K562 (cell line): ENCODE measurements around the gene TMF1. TPM values are rescaled to one million over a fixed set of nuclear protein-coding genes. Genes with fewer than 3 reads are reported as not detected.

Experiments
- CHD1 ChIP-seq: fragments of 200-600 bp; sonication (generic); IDR thresholded peaks from one replicate; pipeline ENCODE4 v1.6.1; 2012; ENCODE audit warnings: mild to moderate bottlenecking, moderate library complexity, low read length, inconsistent platforms
- EZH2 ChIP-seq: IDR thresholded peaks from 2 replicates; pipeline ENCODE4 v1.6.1; 2012; ENCODE audit warnings: low read depth, mild to moderate bottlenecking, inconsistent platforms, low read length, borderline replicate concordance
- FOXM1 ChIP-seq, 2 experiments: fragments of 450-650 bp in 1 of 2; sonication (generic) in 1 of 2; formaldehyde crosslinking in 1 of 2; IDR thresholded peaks; 2 replicates each; pipeline versions ENCODE4 v1.6.1 to v1.9.0; 2017 to 2022; ENCODE audit warnings: low read depth in 2 of 2, mild to moderate bottlenecking in 2 of 2, missing genetic modification reagents in 1 of 2, moderate library complexity in 1 of 2
- KDM5B ChIP-seq: fragments of 200-600 bp; sonication (generic); IDR thresholded peaks from 2 replicates; pipeline ENCODE4 v1.6.1; 2012; ENCODE audit warnings: low read depth, mild to moderate bottlenecking, moderate library complexity, low read length, control low read depth, inconsistent platforms; ENCODE audit not compliant: insufficient replicate concordance
- KLF1 ChIP-seq: fragments of 450-650 bp; IDR thresholded peaks from 2 replicates; pipeline ENCODE4 v1.6.1; 2016; ENCODE audit warnings: missing genetic modification characterization, missing compliant biosample characterization
- NUFIP1 ChIP-seq: fragments of 450-650 bp; IDR thresholded peaks from 2 replicates; pipeline ENCODE4 v1.6.1; 2018; ENCODE audit not compliant: partially characterized antibody
- PCBP1 ChIP-seq: fragments of 200-400 bp; formaldehyde crosslinking; IDR thresholded peaks from 2 replicates; pipeline ENCODE4 v1.6.1; 2018; ENCODE audit warnings: mild to moderate bottlenecking, low read depth, low read length; ENCODE audit not compliant: poor library complexity, severe bottlenecking
- RAD21 ChIP-seq, 2 experiments: fragments of 250-450 bp in 1 of 2; fragments of 450-650 bp in 1 of 2; sonication (Bioruptor Pico) in 1 of 2; formaldehyde crosslinking in 1 of 2; IDR thresholded peaks in 1 of 2; conservative IDR thresholded peaks in 1 of 2; 2 replicates each; pipeline versions ENCODE4 v1.4.0 to v1.8.0; 2020 to 2022; ENCODE audit warnings: mild to moderate bottlenecking in 2 of 2, moderate library complexity in 1 of 2
- RBFOX2 ChIP-seq: fragments of 200-400 bp; formaldehyde crosslinking; IDR thresholded peaks from 2 replicates; pipeline ENCODE4 v1.6.1; 2017; ENCODE audit warnings: low read depth, mild to moderate bottlenecking, low read length, moderate library complexity
- ZKSCAN1 ChIP-seq: fragments of 150-350 bp; IDR thresholded peaks from 2 replicates; pipeline ENCODE4 v1.6.1; 2016; ENCODE audit warnings: low read depth, low read length
- polyA plus RNA-seq, 8 experiments: library from polyadenylated mRNA; depleted of rRNA in 4 of 8; stranded (reverse) in 5 of 8; unstranded in 3 of 8; fragments of >200 nt; fragmentation: Nextera tagmentation in 2 of 8; fragmentation: Illumina TruSeq in 1 of 8; extraction: Ambion mirVana in 2 of 8; extraction: Trizol in 1 of 8; gene quantifications; 2 replicates each; pipeline versions ENCODE4 v1.2.1 to v1.2.3, GENCODE V29; 2011 to 2014; ENCODE audit warnings: inconsistent platforms in 1 of 8, missing spikeins in 1 of 8
- total RNA-seq, 7 experiments: library from RNA; depleted of rRNA in 6 of 7; stranded (reverse); fragments of >200 nt in 6 of 7; fragmentation: Illumina TruSeq in 2 of 7; extraction: Trizol in 2 of 7; gene quantifications; 2 replicates each; pipeline versions ENCODE4 v1.2.1 to v1.2.3, GENCODE V29; 2011 to 2021; ENCODE audit warnings: low replicate concordance in 1 of 7
- TF ChIP-seq, protein P1 (sequence below): IDR thresholded peaks from 2 replicates; pipeline ENCODE4 v1.6.1; 2011; ENCODE audit warnings: borderline replicate concordance, low read depth, mild to moderate bottlenecking, moderate library complexity, low read length; ENCODE audit not compliant: insufficient read depth, poor library complexity, severe bottlenecking
- TF ChIP-seq, protein P2 (sequence below): fragments of 450-650 bp; IDR thresholded peaks from 2 replicates; pipeline ENCODE4 v1.7.0; 2016; ENCODE audit warnings: borderline replicate concordance
- TF ChIP-seq, protein P3 (sequence below): fragments of 450-650 bp; IDR thresholded peaks from 2 replicates; pipeline ENCODE4 v1.6.1; 2014; ENCODE audit warnings: low read depth, mild to moderate bottlenecking, moderate library complexity, borderline replicate concordance
- TF ChIP-seq, protein P4 (sequence below): sonication (generic); formaldehyde crosslinking; IDR thresholded peaks from 2 replicates; pipeline ENCODE4 v1.8.0; 2023; ENCODE audit warnings: mild to moderate bottlenecking, missing genetic modification reagents

The TMF1 gene
- total and polyA plus RNA-seq, 9 of the 15 experiments (the other 6 are each of a cell fraction or from before 2014, with no cell fraction given), result 3.1 to 13.9 (median 10.3) TPM

DNA sequence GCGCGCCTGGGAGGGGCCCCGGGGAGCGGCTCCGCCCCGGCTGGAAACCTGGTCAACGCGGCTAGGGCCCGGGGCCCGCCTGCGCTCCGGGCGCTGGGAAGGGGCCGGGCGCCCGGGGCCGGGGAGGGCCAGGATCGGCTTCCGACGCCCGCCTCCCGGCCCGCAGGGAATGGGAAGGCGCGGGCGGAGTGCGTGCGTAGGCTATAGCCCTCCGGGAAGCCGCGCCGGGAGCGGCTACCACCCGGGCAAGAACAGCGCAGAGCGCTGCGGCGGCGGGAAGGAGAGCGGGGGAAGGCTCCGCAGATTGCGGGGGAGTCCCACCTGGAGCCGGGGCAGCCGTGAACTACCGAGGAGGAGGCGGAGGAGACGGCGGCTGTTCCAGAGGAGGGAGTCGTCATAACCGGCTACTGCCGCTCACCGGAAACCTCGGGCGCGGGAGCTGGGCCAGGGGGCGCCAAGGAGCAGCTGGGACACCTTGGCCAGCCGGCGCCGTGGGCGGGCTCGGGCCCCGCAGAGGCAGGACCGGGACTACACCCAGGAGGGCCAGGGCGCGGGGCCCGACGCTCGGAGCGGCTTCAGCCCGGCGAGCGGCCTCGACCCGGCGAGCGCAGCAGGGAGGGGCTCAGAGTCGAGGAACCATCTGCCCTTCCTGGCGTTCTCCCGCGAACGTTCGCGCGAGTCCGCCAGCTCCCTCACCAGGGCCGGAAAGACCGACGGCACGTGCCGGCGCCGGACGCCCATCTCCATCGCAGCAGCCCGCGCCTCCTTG, 38.7 kb downstream of the TMF1 start, which contains the start of gene EOGT (continued):
- TF ChIP-seq, protein P1, sequence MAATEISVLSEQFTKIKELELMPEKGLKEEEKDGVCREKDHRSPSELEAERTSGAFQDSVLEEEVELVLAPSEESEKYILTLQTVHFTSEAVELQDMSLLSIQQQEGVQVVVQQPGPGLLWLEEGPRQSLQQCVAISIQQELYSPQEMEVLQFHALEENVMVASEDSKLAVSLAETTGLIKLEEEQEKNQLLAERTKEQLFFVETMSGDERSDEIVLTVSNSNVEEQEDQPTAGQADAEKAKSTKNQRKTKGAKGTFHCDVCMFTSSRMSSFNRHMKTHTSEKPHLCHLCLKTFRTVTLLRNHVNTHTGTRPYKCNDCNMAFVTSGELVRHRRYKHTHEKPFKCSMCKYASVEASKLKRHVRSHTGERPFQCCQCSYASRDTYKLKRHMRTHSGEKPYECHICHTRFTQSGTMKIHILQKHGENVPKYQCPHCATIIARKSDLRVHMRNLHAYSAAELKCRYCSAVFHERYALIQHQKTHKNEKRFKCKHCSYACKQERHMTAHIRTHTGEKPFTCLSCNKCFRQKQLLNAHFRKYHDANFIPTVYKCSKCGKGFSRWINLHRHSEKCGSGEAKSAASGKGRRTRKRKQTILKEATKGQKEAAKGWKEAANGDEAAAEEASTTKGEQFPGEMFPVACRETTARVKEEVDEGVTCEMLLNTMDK, result peak; percentile 66
- TF ChIP-seq FOXM1 (IDR thresholded peaks at IDR 0.05; ENCODE audit: low read depth) (no peak), FOXM1 (CRISPR knock-in tag; IDR thresholded peaks at IDR 0.05; ENCODE audit: low read depth) (no peak), EZH2 (no peak), CHD1 (no peak), RAD21 (CRISPR knock-in tag; conservative IDR thresholded peaks at IDR 0.05 in 1 of 2, IDR thresholded peaks at IDR 0.05 in 1 of 2) (peak; percentile 20 to 23; a peak in 3 of 4 replicates), KLF1 (tag) (peak; percentile 66; the same call in 1 of the 2 replicates), NUFIP1 (no peak), ZKSCAN1 (no peak), RBFOX2 (peak; percentile 92), PCBP1 (peak; percentile 27), KDM5B (peak; percentile 54)
- TF ChIP-seq, protein P2, sequence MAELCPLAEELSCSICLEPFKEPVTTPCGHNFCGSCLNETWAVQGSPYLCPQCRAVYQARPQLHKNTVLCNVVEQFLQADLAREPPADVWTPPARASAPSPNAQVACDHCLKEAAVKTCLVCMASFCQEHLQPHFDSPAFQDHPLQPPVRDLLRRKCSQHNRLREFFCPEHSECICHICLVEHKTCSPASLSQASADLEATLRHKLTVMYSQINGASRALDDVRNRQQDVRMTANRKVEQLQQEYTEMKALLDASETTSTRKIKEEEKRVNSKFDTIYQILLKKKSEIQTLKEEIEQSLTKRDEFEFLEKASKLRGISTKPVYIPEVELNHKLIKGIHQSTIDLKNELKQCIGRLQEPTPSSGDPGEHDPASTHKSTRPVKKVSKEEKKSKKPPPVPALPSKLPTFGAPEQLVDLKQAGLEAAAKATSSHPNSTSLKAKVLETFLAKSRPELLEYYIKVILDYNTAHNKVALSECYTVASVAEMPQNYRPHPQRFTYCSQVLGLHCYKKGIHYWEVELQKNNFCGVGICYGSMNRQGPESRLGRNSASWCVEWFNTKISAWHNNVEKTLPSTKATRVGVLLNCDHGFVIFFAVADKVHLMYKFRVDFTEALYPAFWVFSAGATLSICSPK, result no peak
- TF ChIP-seq, protein P3, sequence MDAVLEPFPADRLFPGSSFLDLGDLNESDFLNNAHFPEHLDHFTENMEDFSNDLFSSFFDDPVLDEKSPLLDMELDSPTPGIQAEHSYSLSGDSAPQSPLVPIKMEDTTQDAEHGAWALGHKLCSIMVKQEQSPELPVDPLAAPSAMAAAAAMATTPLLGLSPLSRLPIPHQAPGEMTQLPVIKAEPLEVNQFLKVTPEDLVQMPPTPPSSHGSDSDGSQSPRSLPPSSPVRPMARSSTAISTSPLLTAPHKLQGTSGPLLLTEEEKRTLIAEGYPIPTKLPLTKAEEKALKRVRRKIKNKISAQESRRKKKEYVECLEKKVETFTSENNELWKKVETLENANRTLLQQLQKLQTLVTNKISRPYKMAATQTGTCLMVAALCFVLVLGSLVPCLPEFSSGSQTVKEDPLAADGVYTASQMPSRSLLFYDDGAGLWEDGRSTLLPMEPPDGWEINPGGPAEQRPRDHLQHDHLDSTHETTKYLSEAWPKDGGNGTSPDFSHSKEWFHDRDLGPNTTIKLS, result no peak; the same call in 1 of the 2 replicates
- TF ChIP-seq, protein P4, sequence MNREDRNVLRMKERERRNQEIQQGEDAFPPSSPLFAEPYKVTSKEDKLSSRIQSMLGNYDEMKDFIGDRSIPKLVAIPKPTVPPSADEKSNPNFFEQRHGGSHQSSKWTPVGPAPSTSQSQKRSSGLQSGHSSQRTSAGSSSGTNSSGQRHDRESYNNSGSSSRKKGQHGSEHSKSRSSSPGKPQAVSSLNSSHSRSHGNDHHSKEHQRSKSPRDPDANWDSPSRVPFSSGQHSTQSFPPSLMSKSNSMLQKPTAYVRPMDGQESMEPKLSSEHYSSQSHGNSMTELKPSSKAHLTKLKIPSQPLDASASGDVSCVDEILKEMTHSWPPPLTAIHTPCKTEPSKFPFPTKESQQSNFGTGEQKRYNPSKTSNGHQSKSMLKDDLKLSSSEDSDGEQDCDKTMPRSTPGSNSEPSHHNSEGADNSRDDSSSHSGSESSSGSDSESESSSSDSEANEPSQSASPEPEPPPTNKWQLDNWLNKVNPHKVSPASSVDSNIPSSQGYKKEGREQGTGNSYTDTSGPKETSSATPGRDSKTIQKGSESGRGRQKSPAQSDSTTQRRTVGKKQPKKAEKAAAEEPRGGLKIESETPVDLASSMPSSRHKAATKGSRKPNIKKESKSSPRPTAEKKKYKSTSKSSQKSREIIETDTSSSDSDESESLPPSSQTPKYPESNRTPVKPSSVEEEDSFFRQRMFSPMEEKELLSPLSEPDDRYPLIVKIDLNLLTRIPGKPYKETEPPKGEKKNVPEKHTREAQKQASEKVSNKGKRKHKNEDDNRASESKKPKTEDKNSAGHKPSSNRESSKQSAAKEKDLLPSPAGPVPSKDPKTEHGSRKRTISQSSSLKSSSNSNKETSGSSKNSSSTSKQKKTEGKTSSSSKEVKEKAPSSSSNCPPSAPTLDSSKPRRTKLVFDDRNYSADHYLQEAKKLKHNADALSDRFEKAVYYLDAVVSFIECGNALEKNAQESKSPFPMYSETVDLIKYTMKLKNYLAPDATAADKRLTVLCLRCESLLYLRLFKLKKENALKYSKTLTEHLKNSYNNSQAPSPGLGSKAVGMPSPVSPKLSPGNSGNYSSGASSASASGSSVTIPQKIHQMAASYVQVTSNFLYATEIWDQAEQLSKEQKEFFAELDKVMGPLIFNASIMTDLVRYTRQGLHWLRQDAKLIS (CRISPR knock-in tag), result peak; percentile 48; the same call in 1 of the 2 replicates
